H9 (cell line): ENCODE measurements around the gene SLC16A11. TPM values are rescaled to one million over a fixed set of nuclear protein-coding genes. Genes with fewer than 3 reads are reported as not detected.

Experiments
- DNase-seq: peaks from one replicate; pipeline ENCODE4 v3.0.0-alpha.2; 2017
- H2AFZ ChIP-seq: one replicate; pipeline ENCODE4 v1.6.1; 2013; ENCODE audit warnings: mild to moderate bottlenecking, low read length, control low read depth, moderate library complexity
- H2AK5ac ChIP-seq: 2 replicates; pipeline ENCODE4 v1.6.1; 2013; ENCODE audit warnings: low read length, control low read depth, mixed read lengths; ENCODE audit not compliant: insufficient read length
- H2BK120ac ChIP-seq: one replicate; pipeline ENCODE4 v1.6.1; 2013; ENCODE audit warnings: low read depth, mild to moderate bottlenecking, low read length, control low read depth, inconsistent platforms; ENCODE audit not compliant: poor library complexity, severe bottlenecking
- H2BK12ac ChIP-seq: 2 replicates; pipeline ENCODE4 v1.6.1; 2013; ENCODE audit warnings: low read length, control low read depth, mixed read lengths, low read depth; ENCODE audit not compliant: insufficient read length
- H2BK15ac ChIP-seq: 2 replicates; pipeline ENCODE4 v1.6.1; 2013; ENCODE audit warnings: low read depth, low read length, control low read depth
- H2BK20ac ChIP-seq: one replicate; pipeline ENCODE4 v1.6.1; 2013; ENCODE audit warnings: low read depth, mild to moderate bottlenecking, low read length, control low read depth, inconsistent platforms; ENCODE audit not compliant: poor library complexity, severe bottlenecking
- H2BK5ac ChIP-seq: 2 replicates; pipeline ENCODE4 v1.6.1; 2013; ENCODE audit warnings: low read length, control low read depth, mixed read lengths; ENCODE audit not compliant: insufficient read length
- H3K14ac ChIP-seq: 2 replicates; pipeline ENCODE4 v1.6.1; 2013; ENCODE audit warnings: low read length, control low read depth; ENCODE audit not compliant: insufficient read depth
- H3K18ac ChIP-seq: 2 replicates; pipeline ENCODE4 v1.6.1; 2013; ENCODE audit warnings: low read depth, mild to moderate bottlenecking, mixed read lengths, low read length, control low read depth; ENCODE audit not compliant: insufficient read length
- H3K23ac ChIP-seq: 2 replicates; pipeline ENCODE4 v1.6.1; 2013; ENCODE audit warnings: low read length, control low read depth, mixed read lengths, low read depth; ENCODE audit not compliant: insufficient read length
- H3K23me2 ChIP-seq: 2 replicates; pipeline ENCODE4 v1.6.1; 2013; ENCODE audit warnings: low read depth, mild to moderate bottlenecking, mixed read lengths, low read length, control low read depth; ENCODE audit not compliant: insufficient read length, poor library complexity, severe bottlenecking
- H3K27ac ChIP-seq: 2 replicates; pipeline ENCODE4 v1.5.1; 2013; ENCODE audit warnings: low read length, control low read depth, mixed read lengths, low read depth; ENCODE audit not compliant: insufficient read length
- H3K27me3 ChIP-seq: 2 replicates; pipeline ENCODE4 v1.6.1; 2013; ENCODE audit warnings: low read length, control low read depth, inconsistent platforms; ENCODE audit not compliant: insufficient read depth
- H3K4ac ChIP-seq: 2 replicates; pipeline ENCODE4 v1.6.1; 2013; ENCODE audit warnings: low read depth, mild to moderate bottlenecking, control low read depth, inconsistent platforms, low read length, moderate library complexity
- H3K4me1 ChIP-seq: 2 replicates; pipeline ENCODE4 v1.6.1; 2013; ENCODE audit warnings: low read length, control low read depth, inconsistent platforms; ENCODE audit not compliant: insufficient read depth
- H3K4me2 ChIP-seq: 2 replicates; pipeline ENCODE4 v1.6.1; 2013; ENCODE audit warnings: low read length, control low read depth, mixed read lengths; ENCODE audit not compliant: insufficient read length, insufficient read depth
- H3K56ac ChIP-seq: 2 replicates; pipeline ENCODE4 v1.6.1; 2013; ENCODE audit warnings: low read depth, mild to moderate bottlenecking, mixed read lengths, low read length, control low read depth; ENCODE audit not compliant: insufficient read length
- H3K79me1 ChIP-seq: 2 replicates; pipeline ENCODE4 v1.6.1; 2013; ENCODE audit warnings: low read depth, mild to moderate bottlenecking, moderate library complexity, low read length, control low read depth, inconsistent platforms; ENCODE audit not compliant: insufficient read depth, poor library complexity, severe bottlenecking
- H3K79me2 ChIP-seq: 2 replicates; pipeline ENCODE4 v1.6.1; 2013; ENCODE audit warnings: low read length, control low read depth, inconsistent platforms; ENCODE audit not compliant: insufficient read depth
- H3K9ac ChIP-seq: 2 replicates; pipeline ENCODE4 v1.6.1; 2013; ENCODE audit warnings: low read length, control low read depth, mixed read lengths; ENCODE audit not compliant: insufficient read length; ENCODE audit errors: extremely low read depth
- H3K9me3 ChIP-seq: one replicate; pipeline ENCODE4 v1.6.1; 2013; ENCODE audit warnings: low read depth, low read length, inconsistent platforms; ENCODE audit not compliant: control insufficient read depth
- H3T11ph ChIP-seq: one replicate; pipeline ENCODE4 v1.6.1; 2013; ENCODE audit warnings: mild to moderate bottlenecking, low read length, control low read depth, inconsistent platforms
- H4K20me1 ChIP-seq: one replicate; pipeline ENCODE4 v1.6.1; 2013; ENCODE audit not compliant: control insufficient read depth, insufficient read length, insufficient read depth
- H4K5ac ChIP-seq: 2 replicates; pipeline ENCODE4 v1.6.1; 2013; ENCODE audit warnings: low read depth, mild to moderate bottlenecking, mixed read lengths, low read length, control low read depth; ENCODE audit not compliant: insufficient read length
- H4K8ac ChIP-seq: replicated peaks from 2 replicates; pipeline ENCODE4 v1.6.1; 2013; ENCODE audit warnings: low read length, control low read depth, mixed read lengths, low read depth; ENCODE audit not compliant: insufficient read length
- H4K91ac ChIP-seq: 2 replicates; pipeline ENCODE4 v1.6.1; 2013; ENCODE audit warnings: low read depth, mild to moderate bottlenecking, moderate library complexity, mixed read lengths, low read length, control low read depth; ENCODE audit not compliant: insufficient read length
- H3K27ac Mint-ChIP-seq, 3 experiments: 2 replicates in 2 of 3; 3 replicates in 1 of 3; pipeline ENCODE4 v1.8.0; 2020 to 2021; ENCODE audit warnings: mixed read lengths in 3 of 3, mild to moderate bottlenecking in 1 of 3, moderate library complexity in 1 of 3
- H3K27me3 Mint-ChIP-seq: 2 replicates; pipeline ENCODE4 v1.8.0; 2021; ENCODE audit warnings: low read depth, mild to moderate bottlenecking, moderate library complexity, mixed read lengths
- H3K36me3 Mint-ChIP-seq, 3 experiments: 2 replicates in 2 of 3; 3 replicates in 1 of 3; pipeline ENCODE4 v1.8.0; 2020 to 2021; ENCODE audit warnings: low read depth in 3 of 3, mixed read lengths in 3 of 3; ENCODE audit not compliant: insufficient read depth in 1 of 3
- H3K4me1 Mint-ChIP-seq, 2 experiments: 2 replicates each; pipeline ENCODE4 v1.8.0; 2020; ENCODE audit warnings: mixed read lengths in 2 of 2
- H3K4me3 Mint-ChIP-seq, 2 experiments: 2 replicates in 1 of 2; 3 replicates in 1 of 2; pipeline ENCODE4 v1.8.0; 2020 to 2021; ENCODE audit warnings: mild to moderate bottlenecking in 2 of 2, mixed read lengths in 2 of 2, moderate library complexity in 1 of 2
- H3K9me3 Mint-ChIP-seq, 2 experiments: 2 replicates in 1 of 2; 3 replicates in 1 of 2; pipeline ENCODE4 v1.8.0; 2020; ENCODE audit warnings: mild to moderate bottlenecking in 2 of 2, mixed read lengths in 2 of 2, moderate library complexity in 1 of 2
- WGBS: extraction: QIAGEN DNeasy Blood & Tissue Kit; methylation state at CpG from one replicate; pipeline ENCODE4 v1.1.7; 2013; ENCODE audit warnings: missing lambda C conversion rate, low lambda C conversion rate, mixed read lengths; ENCODE audit not compliant: insufficient read length; ENCODE audit errors: extremely low coverage; 5-methylcytosine and 5-hydroxymethylcytosine counted together
- total RNA-seq: library from RNA; stranded (reverse); gene quantifications from 2 replicates; pipeline ENCODE4 v1.2.1, GENCODE V29; 2021
- TF ChIP-seq, protein P1 (sequence below): fragments of 200-600 bp; sonication (generic); conservative IDR thresholded peaks from 3 replicates; pipeline ENCODE4 v1.8.0; 2021; ENCODE audit warnings: antibody characterized with exemption, mild to moderate bottlenecking

Gene SLC16A11
- total RNA-seq, 1 experiment from 2014 or later = 0.13 TPM

DNA sequence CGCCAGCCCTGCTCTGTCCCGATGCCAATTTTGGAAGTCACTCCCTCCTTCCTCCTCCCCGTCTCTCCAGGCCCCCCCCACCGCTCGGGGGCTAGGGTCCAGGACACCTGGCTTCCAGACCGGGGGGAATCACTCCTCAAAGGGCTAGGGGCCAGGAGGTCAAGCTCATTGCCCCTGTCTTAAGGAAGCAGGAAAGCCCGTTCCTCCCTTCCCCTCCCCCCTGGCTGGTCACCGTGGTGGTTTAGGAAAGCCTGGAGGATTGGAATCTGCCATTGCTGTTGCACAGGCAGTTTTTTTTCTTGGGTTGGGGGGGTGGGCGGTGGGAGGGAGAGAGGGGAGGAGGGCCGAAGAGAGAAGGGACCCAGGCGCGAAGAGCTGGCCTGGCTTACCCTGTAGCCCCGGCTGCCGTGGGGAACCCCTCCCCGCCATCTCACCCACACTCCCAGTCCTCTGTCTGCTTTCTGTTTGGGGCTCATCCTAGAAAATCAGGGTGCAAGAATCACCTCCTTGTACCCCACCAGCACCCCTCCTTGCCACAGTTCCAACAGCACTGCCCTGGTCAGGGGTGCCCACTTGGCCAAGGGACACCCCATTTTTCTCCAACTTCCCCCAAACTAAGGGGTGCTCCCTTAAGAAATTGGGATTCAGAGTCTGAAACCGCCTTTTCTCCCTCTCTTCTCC is 23.9 kb downstream of the SLC16A11 start:
- WGBS = no CpG with 5 or more reads among the region's 16 CpGs
- peak overlapping the region; percentile 12 for H3K4me2 ChIP-seq

More for the DNA sequence above, 23.9 kb downstream of the SLC16A11 start:
- H2BK15ac ChIP-seq = no peak overlapping the region
- H3K4me1 Mint-ChIP-seq = peaks cover 29 to 56% of the 10 kb centered on the region in 2 experiments
- peaks cover 6% of the 10 kb centered on the region; the same call in 1 of the 2 replicates for H3K27me3 ChIP-seq
- no peak overlapping the region for H2AK5ac ChIP-seq
- TF ChIP-seq, protein P1, sequence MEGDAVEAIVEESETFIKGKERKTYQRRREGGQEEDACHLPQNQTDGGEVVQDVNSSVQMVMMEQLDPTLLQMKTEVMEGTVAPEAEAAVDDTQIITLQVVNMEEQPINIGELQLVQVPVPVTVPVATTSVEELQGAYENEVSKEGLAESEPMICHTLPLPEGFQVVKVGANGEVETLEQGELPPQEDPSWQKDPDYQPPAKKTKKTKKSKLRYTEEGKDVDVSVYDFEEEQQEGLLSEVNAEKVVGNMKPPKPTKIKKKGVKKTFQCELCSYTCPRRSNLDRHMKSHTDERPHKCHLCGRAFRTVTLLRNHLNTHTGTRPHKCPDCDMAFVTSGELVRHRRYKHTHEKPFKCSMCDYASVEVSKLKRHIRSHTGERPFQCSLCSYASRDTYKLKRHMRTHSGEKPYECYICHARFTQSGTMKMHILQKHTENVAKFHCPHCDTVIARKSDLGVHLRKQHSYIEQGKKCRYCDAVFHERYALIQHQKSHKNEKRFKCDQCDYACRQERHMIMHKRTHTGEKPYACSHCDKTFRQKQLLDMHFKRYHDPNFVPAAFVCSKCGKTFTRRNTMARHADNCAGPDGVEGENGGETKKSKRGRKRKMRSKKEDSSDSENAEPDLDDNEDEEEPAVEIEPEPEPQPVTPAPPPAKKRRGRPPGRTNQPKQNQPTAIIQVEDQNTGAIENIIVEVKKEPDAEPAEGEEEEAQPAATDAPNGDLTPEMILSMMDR = no peak
- no peak overlapping the region for H2BK12ac ChIP-seq
- H3K27me3 Mint-ChIP-seq = peaks cover 39% of the 10 kb centered on the region
- no peaks in the 10 kb centered on the region for H3K79me2 ChIP-seq
- H4K5ac ChIP-seq = no peak overlapping the region
- no peak overlapping the region for H2BK120ac ChIP-seq
- no peak overlapping the region for H4K91ac ChIP-seq
- no peak overlapping the region for H3T11ph ChIP-seq
- H3K79me1 ChIP-seq = no peaks in the 10 kb centered on the region
- H4K8ac ChIP-seq = no peak overlapping the region
- H3K36me3 Mint-ChIP-seq = peaks cover 0 to 29% (median 11%) of the 10 kb centered on the region in 3 experiments; a peak in 6 of 7 replicates
- H3K27ac Mint-ChIP-seq = peak overlapping the region in 2 of 3 experiments; percentile 84 to 93; a peak in 3 of 7 replicates
- DNase-seq = peak; percentile 76
- no peak overlapping the region for H2AFZ ChIP-seq
- H2BK20ac ChIP-seq = no peak overlapping the region
- H3K4me1 ChIP-seq = 0 out of 2 replicates have a peak, but pooled peaks cover 3% of the 10 kb centered on the region
- no peak overlapping the region for H2BK5ac ChIP-seq
- no peak overlapping the region for H3K27ac ChIP-seq
- peaks cover 16% of the 10 kb centered on the region for H3K23me2 ChIP-seq
- H3K56ac ChIP-seq = no peak overlapping the region
- H3K9ac ChIP-seq = peak overlapping the region; percentile 16
- peak overlapping the region; percentile 76 for H3K18ac ChIP-seq
- peak overlapping the region; percentile 80; the same call in 1 of the 2 replicates for H3K14ac ChIP-seq
- no peak overlapping the region for H3K23ac ChIP-seq
- H3K4me3 Mint-ChIP-seq = peak overlapping the region; percentile 43 to 89; a peak in 4 of 5 replicates
- H3K4ac ChIP-seq = no peak overlapping the region
- H3K9me3 Mint-ChIP-seq = peaks cover 0 to 2% of the 10 kb centered on the region in 2 experiments; a peak in 1 of 5 replicates
- H3K9me3 ChIP-seq = no peaks in the 10 kb centered on the region
- H4K20me1 ChIP-seq = no peaks in the 10 kb centered on the region
